Measurements from ENCODE around the gene PGRMC2.

PGRMC2 gene, protein sequence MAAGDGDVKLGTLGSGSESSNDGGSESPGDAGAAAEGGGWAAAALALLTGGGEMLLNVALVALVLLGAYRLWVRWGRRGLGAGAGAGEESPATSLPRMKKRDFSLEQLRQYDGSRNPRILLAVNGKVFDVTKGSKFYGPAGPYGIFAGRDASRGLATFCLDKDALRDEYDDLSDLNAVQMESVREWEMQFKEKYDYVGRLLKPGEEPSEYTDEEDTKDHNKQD

DNA sequence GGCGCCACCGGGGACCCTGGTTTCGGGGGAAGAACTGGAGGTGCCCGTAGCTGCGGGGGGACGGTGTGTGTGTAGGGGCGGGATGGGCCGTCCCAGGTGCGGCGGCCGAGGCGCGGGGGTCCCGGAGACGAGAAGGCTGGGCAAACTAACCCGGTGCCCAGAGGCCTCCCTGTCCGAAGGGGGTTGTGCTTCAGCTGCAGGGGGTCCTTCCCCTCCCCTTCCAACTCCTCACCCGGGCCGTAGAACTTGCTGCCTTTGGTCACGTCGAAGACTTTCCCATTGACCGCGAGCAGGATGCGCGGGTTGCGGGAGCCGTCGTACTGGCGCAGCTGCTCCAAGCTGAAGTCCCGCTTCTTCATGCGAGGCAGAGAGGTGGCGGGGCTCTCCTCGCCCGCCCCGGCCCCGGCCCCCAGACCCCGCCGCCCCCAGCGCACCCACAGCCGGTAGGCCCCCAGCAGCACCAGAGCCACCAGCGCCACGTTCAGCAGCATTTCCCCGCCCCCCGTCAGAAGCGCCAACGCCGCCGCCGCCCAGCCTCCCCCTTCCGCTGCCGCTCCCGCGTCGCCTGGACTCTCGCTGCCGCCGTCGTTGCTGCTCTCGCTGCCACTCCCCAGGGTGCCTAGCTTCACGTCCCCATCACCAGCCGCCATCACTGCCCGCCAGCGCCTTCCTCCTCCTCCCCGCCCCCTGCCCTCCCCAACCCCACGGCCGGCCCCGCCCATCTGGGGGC is at the start of gene PGRMC2:
PGRMC2 (minus strand) TSS at position 673 of the 730 bp plus-strand sequence; CDS start at position 650, 23 bp downstream.
- DNase-seq: no peak

DNA sequence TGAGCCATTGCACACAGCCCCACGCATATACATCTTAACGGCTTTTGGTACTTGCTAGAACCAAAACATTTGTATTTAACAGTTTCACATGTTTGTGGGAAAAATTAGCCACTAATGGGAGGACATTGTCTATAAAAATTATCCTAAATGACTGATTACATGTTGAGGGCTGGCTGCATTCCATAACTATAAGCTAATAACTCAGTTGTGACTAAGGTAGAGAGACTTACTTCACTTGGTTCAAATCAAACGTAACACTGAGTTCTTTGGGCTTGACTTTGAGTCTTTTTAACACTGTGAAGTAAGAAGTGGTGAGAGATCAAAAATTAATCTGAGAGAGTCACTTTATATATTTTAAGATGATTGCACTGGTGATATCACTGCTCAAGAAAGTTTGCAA is 47.9 kb upstream of the PGRMC2 start:
- DNase-seq: no peak

DNA sequence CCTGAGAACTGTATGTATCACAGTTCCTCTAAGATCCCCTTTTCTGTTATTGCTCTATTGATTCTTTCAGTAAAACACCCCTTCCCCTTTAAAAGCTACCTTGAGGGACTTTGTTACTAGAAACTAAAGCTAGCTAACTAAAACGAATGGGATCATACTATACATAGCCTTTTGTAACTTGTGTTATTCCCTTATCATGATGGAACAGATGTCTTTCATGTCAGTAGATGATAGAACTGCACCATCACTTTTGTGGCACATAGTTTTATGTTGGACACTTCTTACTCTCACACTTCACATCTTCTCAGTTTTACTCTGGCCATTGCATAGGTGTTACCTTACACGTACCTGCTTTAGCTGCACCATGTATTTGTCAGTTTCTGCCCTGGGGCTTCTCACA is 46.6 kb upstream of the PGRMC2 start:
- no peak for DNase-seq

DNA sequence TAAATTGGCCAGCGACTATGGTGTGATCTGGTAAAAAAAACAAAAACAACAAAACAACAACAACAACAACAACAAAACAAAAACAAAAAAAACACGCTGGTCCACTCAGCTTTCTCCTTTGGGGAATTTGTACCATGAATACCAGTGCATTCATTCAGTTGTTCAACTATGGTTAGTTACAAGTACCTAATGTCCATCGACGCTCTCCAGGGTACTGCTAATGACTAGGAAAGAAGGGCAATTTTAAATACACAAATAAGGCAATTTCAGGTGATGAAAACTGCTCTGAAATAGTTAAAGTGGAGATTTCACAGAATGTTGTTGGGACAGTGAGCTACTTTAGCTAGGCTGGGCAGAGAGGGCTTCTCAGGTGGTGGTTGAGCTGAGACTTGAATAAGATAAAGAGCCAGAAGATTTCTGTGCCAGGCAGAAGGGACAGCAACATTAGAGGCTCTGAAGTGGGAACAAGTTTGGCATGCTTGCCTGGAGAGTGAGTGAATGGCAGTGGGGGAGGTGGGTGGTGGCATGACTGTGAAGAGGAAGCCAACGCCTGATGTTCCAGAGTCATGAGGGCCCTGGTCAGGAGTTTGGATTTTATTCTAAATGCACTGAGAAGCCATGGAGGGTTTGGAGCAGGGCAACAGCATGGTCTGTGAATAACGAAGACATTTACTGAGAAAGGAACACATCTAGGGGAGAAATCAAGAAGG is 45.9 kb upstream of the PGRMC2 start:
- no peak for DNase-seq

DNA sequence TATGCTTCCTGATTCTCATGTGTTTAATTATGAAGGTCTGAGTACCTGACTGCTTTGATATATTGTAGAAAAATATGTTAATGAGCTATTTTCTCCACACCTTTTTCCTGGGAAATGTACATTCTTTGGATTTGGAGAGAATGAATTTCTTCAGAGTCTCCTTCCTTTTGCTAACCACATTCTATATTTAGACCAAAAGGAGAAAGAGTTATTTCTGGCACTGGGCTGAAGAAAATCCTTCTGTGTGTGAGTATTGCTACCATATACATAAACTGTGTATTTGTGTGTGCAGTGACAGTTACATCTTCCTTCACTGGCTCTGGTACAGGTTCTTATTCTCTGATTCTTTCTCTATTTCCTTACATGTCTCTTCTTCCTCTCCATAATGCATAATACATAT is 44.5 kb upstream of the PGRMC2 start:
- no peak for DNase-seq

DNA sequence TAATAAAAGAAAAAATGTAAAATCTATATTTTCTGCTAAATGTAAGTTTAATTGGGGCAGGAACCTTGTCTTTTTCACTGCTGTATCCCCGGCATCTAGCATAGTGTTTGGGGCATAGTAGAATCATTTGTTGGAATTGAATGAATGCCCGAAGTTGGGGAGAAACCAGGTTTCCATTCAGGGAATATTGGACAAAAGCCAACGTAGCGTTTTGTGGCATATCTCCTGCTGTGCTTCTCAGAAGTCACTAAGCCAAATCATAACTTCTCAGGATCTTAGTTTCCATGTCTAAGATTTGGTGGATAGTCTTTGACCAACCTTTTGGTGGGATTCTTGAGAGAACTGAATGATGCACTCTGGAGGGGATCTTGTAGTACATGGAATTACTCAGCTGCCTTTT is 42.0 kb upstream of the PGRMC2 start:
- DNase-seq: no peak

DNA sequence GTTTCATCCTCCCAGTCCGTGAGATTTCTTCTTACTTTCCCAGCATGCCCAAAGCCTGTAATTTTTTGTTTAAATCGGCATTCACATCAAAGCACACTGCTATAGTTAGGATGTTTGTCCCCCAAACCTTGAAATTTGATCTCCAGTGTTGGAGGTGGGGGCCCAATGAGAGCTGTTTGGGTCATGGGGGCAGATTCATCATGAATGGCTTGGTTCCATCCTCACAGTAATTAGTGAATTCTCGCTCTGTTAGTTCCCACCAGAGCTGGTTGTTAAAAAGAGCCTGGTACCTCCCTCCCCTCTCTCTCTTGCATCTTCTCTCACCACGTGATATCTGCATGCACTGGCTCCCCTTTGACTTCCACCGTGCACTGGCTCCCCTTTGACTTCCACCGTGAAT is 40.5 kb upstream of the PGRMC2 start:
- DNase-seq: no peak

DNA sequence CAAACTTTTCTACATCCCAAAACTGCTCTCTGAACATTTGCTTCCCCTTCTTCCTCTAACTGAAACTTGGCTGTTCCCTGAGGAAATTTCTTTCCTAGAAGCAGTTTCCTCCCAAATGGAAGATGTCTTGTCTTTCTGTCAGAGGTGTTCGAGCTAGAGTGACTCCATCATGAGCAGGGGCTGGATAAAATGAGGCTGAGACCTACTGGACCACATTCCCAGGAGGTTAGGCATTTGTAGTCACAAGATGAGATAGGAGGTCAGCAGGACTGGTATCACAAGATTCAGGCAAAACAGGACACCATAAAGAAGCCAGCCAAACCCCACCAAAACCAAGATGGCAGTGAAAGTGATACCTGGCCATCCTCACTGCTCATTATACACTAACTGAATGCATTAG is 35.8 kb upstream of the PGRMC2 start:
- DNase-seq: no peak

DNA sequence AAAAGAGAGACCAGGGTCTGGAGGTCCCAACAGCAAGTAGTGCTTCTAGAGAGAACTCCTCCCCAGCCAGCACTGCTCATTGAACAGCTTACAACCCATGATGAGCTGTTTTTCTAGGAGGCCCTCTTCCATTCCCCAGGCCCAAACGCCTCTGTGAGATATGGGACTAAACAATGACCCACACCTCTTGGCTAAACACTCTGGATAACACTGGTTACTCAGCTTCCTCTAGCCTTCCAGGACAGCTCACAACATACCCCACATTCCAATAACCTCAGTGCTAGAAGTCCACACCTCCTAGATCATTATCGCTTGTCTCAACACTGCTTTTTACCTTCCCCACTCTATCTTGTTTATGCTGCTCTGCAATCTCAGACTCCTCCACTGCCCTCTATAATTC is 35.4 kb upstream of the PGRMC2 start:
- no peak for DNase-seq

DNA sequence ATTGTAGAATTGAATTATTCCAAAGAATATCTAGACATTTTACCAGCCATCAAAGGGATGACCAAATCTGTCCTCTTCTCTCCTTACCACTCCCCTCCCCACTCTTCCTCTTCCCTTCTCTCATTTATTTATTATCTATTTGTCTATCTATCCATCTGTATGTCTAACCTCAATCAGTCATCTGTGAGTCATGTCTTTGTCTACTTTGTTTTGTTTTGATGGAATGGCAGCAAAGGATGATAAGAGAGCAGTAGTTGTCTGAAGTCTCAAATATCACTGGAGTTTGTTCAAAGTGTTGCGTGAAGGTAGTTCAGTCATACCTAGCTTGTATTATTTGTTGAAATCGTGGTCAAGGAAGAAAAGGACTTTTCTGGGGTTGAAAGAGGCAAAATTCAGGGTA is 34.7 kb upstream of the PGRMC2 start:
- DNase-seq: no peak

DNA sequence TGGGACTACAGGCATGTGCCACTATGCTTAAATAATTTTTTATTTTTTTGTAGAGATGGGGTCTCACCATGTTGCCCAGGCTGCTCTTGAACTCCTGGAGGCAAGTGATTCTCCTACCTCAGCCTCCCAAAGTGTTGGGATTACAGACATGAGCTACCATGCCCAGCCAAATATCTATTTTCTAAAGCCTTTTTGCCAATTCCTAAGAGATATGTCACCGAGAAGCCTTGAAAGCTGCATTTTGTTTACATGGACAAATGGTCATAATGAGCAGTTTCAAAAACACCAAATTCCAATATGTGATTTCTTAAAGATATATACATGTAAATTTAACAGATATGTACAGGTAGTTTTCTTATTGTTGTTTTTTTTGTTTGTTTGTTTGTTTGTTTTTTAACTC is 33.0 kb upstream of the PGRMC2 start:
- DNase-seq: no peak

DNA sequence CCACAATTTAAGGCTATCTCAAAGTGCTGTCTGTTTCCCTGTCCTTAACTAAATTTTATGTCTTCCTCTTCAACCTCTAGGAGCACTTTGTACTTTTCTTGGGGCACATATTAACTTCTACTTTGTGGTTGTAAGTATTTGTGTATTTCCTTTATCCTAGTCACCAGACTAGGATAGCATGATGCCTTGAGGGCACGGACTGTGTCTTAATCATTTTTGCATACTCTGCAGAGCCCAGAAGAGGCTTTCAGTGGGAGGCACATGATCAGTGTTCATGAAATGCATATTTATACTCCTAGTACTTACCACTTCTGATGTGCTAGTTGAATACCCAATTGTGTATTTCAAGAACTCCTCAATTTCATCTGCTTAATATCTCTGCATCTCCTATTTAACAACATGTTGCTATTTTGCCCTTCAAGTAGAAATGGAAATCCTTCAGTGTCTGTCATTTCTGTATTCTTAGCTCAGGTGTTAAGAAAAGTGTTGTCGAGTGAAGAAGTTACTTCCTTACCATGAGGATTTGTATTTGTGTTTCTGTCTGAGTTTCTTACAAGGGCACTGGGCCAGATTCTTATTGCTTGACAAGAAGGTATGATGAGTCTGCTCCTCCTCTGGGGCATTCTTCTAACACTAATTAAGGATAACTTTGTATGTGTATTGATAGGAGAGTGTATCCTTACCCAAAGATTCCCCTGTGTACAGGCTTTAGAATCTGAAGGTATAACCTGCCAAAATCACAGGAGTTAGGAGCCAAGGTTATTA is 28.3 kb upstream of the PGRMC2 start:
- no peak for DNase-seq

DNA sequence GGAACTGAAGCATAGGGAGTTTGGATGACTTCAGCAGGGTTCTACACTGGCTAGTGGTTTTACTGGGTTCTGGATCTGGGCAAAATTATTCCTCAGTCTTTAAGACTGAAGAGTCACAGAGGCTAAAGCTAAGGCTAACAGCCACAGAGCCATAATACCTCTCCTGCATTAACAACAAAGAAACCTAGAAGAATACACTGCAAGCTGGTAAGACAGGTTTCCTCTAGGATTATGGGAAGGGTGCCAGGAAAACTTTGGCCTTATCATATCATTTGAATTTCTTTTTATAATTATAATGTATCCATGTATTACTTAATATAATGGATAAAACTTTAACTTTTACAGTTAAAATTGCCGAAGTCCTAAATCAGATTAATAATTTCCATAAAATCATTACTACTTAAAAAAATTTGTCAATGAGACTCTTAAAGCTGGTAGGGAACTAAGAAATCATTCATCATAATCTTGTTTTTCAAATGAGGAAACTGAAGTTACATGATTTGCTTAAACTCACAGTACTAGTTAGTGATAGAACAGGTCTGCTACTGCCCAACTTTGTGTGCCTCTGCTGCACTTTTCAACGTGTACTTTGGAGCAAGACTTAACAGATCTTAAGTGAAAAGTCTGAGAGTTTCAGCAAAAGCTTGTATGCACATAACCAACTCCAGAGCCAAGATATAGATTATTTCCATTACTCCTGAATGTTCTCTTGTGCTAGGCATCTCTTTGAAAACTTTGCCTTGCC is 24.2 kb upstream of the PGRMC2 start:
- no peak for DNase-seq

DNA sequence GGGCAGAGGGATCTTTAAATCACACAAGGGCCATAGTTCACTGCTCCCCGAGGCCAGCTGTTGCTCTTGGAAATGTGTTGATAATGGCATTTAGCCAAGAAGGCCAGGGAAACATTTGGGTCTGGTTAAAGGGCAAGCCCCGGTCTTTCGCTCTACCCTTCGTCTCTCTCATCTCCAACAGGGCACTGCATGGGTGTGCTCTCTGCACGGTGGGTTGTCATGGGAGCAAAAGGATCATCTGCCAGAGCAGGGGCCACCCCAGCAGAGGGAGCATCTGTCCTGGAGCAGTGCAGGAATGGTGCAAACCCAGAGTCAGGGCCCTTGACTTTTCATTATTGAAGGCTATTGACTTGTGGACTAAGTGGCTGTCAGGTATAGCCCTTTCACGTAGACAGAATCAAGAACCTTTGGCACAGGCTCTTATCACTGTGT is 22.7 kb upstream of the PGRMC2 start:
- peak; percentile 45 for DNase-seq

DNA sequence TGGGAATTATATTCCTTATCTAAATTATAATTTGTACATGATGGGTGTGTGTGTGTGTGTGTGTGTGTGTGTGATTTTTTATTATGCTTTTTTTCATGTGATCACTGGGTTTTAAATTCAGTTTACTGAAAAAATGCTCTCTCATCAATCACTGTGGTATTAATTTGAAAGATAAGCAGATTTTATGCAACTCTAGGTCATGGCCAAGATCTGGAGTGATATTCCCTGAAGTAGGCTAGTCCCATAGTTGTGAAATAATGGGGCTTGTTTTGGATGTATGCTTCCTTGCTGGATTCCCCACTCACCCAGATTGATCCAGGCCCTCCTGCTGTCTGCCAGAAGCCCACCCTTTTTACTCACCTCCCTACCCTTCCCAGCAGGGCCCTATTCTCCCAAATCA is 22.0 kb upstream of the PGRMC2 start:
- DNase-seq: no peak

DNA sequence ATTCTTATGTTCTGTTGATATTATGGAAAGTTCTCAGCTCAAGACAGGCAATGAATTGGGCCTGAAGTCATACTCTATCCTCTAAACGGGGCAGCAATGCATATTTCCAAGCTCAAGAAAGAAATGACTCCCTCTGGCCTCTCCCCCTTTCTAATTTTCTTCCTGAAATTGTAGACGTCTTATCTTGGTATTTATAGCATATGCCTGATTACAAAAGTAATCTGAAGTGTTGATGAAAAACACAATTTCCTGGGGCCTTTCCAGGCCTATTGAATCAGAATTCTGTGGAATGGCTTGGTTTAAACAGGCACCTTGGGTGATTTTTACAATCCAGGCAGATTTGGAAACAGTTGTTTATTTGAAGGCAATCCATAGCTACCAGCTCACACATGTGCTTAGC is 21.4 kb upstream of the PGRMC2 start:
- no peak for DNase-seq

DNA sequence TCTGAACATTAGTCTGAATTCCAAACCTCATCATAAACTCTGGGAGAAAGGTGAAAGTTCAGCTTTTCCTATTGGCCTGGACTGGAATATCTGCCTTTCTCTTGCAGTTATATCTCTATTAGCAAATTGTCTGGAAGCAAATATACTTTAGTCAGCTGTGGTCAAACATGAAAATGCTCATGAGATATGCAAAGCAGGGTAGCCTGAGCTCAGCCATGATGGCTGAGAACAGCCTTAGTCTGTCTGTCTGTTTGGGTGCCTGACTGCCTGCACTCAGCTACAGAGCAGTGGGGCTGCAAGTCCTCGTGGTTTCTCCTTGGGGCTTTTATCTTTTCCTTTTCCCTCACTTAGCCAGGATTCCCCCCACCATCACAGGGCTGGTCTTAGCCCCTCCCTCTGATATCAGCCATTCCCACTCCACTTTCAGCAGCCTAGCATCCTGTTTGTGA is 19.5 kb upstream of the PGRMC2 start:
- no peak for DNase-seq

DNA sequence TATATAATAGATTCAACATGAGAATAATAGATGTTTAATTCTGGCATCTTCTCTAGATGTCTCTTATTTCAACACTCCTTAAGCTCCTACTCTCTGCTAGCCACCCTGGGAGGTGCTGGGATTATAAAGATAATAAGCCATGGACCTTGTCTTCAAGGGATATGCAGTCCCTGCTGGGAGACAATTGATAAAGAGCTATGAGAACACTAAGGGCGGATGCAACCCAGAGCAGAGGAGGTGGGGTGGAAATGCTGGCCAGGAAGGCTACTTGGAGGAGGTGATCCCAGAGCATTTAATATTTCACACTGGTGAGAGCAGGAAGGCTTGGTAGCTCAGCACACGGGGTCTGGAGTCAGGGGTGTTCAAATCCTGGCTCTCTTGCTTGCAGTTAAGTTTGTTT is 18.3 kb upstream of the PGRMC2 start:
- no peak for DNase-seq

DNA sequence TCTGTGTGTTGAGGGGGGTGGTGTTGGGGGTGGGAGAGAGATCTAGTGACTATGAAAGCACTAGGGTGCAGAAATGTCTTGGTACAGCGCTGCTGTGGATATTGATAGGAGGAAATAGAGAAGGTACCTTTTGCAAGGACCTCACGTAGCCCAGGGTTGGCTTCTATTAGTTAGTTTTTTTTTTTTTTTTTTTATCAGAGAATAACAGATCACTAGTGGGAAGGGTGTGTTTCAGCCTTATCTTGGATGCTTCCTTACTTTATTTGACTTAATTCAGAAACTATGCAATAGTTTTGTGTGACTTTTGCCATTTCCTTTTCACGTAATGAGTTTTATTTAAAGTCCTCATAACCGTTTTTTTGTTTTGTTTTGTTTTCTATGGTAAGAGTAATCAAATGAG is 16.4 kb upstream of the PGRMC2 start:
- no peak for DNase-seq

DNA sequence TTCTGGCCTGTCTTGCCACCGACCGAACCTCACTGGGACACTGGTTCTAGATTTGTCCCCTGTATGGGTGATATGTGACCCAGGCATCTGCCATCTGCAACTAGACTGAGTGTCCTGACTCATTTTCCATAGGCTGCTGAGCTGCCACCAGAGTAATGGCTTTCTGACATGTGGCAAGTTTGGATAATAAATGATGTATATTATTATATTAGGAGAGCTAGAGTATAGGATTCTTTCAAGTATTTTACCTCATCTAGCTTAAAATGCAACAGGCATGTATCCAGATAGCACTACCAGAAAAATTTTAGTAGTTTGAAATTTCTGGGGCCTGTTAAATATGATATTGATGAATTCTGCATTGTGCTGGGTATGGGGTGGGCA is 15.8 kb upstream of the PGRMC2 start:
- DNase-seq: no peak

DNA sequence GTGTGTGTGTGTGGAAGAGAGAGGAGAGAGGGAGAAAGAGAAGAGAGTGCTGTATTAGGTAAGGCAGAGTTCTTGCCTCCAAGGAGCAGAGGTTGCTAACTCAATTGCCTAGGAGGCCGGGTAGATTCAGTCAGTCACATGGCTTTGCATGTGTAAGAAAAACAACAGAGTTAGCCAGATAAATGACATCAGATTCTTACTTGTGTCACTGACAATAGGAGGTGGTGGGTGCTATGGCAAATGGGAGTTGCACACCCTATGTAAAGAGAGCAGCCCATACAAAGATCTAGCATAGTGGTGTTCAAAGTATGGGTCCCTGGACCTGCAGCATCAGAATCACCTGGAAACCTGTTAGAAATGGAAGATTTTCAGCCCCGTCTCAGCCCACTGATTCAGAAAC is 14.4 kb upstream of the PGRMC2 start:
- no peak for DNase-seq

DNA sequence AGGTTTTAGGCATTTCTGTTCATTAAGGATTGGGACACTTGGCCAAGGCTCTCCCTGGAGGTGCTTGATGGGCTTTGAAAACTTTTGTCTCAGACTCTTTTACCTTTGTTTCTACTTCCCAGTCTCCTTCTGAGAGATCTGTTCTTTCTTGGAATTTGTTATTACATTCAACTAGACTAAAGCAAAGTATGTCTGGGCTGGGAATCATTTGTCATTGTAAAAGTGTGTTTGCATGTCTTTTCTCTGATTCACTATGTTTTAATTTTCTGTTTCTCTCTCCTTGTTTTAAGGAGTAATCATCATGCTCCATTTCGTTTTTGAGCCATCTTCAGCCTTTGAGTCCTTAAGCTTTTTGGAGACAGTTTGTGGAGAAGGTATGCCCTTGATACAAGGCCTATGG is 12.2 kb upstream of the PGRMC2 start:
- DNase-seq: no peak

DNA sequence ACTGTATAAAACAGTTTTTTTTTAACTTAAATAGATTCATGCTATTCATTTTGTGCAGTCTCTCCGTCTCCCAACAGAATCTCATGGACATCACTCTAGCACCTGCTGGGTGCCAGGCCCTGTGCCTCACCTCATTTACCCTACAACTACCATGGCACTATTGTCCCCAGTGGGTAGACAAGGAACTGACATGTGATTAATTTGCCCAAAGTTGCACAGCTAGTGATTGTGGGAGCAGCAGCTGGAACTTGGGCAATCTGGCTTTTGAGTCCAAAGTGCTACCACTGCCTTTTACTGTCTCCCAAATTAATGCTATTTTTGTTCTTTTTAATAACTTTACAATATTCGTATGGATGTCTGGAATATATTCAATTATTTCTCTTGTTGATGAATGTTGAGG is 11.2 kb upstream of the PGRMC2 start:
- DNase-seq: no peak
